H9 (cell line): ENCODE measurements around the gene FOXF2. TPM values are rescaled to one million over a fixed set of nuclear protein-coding genes. Genes with fewer than 3 reads are reported as not detected.

Source experiments
- DNase-seq: peaks from one replicate; pipeline ENCODE4 v3.0.0-alpha.2; 2017
- H2AFZ ChIP-seq: one replicate; pipeline ENCODE4 v1.6.1; 2013; ENCODE audit warnings: mild to moderate bottlenecking, low read length, control low read depth, moderate library complexity
- H2AK5ac ChIP-seq: 2 replicates; pipeline ENCODE4 v1.6.1; 2013; ENCODE audit warnings: low read length, control low read depth, mixed read lengths; ENCODE audit not compliant: insufficient read length
- H2BK120ac ChIP-seq: one replicate; pipeline ENCODE4 v1.6.1; 2013; ENCODE audit warnings: low read depth, mild to moderate bottlenecking, low read length, control low read depth, inconsistent platforms; ENCODE audit not compliant: poor library complexity, severe bottlenecking
- H2BK12ac ChIP-seq: 2 replicates; pipeline ENCODE4 v1.6.1; 2013; ENCODE audit warnings: low read length, control low read depth, mixed read lengths, low read depth; ENCODE audit not compliant: insufficient read length
- H2BK15ac ChIP-seq: 2 replicates; pipeline ENCODE4 v1.6.1; 2013; ENCODE audit warnings: low read depth, low read length, control low read depth
- H2BK20ac ChIP-seq: one replicate; pipeline ENCODE4 v1.6.1; 2013; ENCODE audit warnings: low read depth, mild to moderate bottlenecking, low read length, control low read depth, inconsistent platforms; ENCODE audit not compliant: poor library complexity, severe bottlenecking
- H2BK5ac ChIP-seq: 2 replicates; pipeline ENCODE4 v1.6.1; 2013; ENCODE audit warnings: low read length, control low read depth, mixed read lengths; ENCODE audit not compliant: insufficient read length
- H3K14ac ChIP-seq: 2 replicates; pipeline ENCODE4 v1.6.1; 2013; ENCODE audit warnings: low read length, control low read depth; ENCODE audit not compliant: insufficient read depth
- H3K18ac ChIP-seq: 2 replicates; pipeline ENCODE4 v1.6.1; 2013; ENCODE audit warnings: low read depth, mild to moderate bottlenecking, mixed read lengths, low read length, control low read depth; ENCODE audit not compliant: insufficient read length
- H3K23ac ChIP-seq: 2 replicates; pipeline ENCODE4 v1.6.1; 2013; ENCODE audit warnings: low read length, control low read depth, mixed read lengths, low read depth; ENCODE audit not compliant: insufficient read length
- H3K23me2 ChIP-seq: 2 replicates; pipeline ENCODE4 v1.6.1; 2013; ENCODE audit warnings: low read depth, mild to moderate bottlenecking, mixed read lengths, low read length, control low read depth; ENCODE audit not compliant: insufficient read length, poor library complexity, severe bottlenecking
- H3K27ac ChIP-seq: 2 replicates; pipeline ENCODE4 v1.5.1; 2013; ENCODE audit warnings: low read length, control low read depth, mixed read lengths, low read depth; ENCODE audit not compliant: insufficient read length
- H3K27me3 ChIP-seq: 2 replicates; pipeline ENCODE4 v1.6.1; 2013; ENCODE audit warnings: low read length, control low read depth, inconsistent platforms; ENCODE audit not compliant: insufficient read depth
- H3K4ac ChIP-seq: 2 replicates; pipeline ENCODE4 v1.6.1; 2013; ENCODE audit warnings: low read depth, mild to moderate bottlenecking, control low read depth, inconsistent platforms, low read length, moderate library complexity
- H3K4me1 ChIP-seq: 2 replicates; pipeline ENCODE4 v1.6.1; 2013; ENCODE audit warnings: low read length, control low read depth, inconsistent platforms; ENCODE audit not compliant: insufficient read depth
- H3K4me2 ChIP-seq: 2 replicates; pipeline ENCODE4 v1.6.1; 2013; ENCODE audit warnings: low read length, control low read depth, mixed read lengths; ENCODE audit not compliant: insufficient read length, insufficient read depth
- H3K56ac ChIP-seq: 2 replicates; pipeline ENCODE4 v1.6.1; 2013; ENCODE audit warnings: low read depth, mild to moderate bottlenecking, mixed read lengths, low read length, control low read depth; ENCODE audit not compliant: insufficient read length
- H3K79me1 ChIP-seq: 2 replicates; pipeline ENCODE4 v1.6.1; 2013; ENCODE audit warnings: low read depth, mild to moderate bottlenecking, moderate library complexity, low read length, control low read depth, inconsistent platforms; ENCODE audit not compliant: insufficient read depth, poor library complexity, severe bottlenecking
- H3K79me2 ChIP-seq: 2 replicates; pipeline ENCODE4 v1.6.1; 2013; ENCODE audit warnings: low read length, control low read depth, inconsistent platforms; ENCODE audit not compliant: insufficient read depth
- H3K9ac ChIP-seq: 2 replicates; pipeline ENCODE4 v1.6.1; 2013; ENCODE audit warnings: low read length, control low read depth, mixed read lengths; ENCODE audit not compliant: insufficient read length; ENCODE audit errors: extremely low read depth
- H3K9me3 ChIP-seq: one replicate; pipeline ENCODE4 v1.6.1; 2013; ENCODE audit warnings: low read depth, low read length, inconsistent platforms; ENCODE audit not compliant: control insufficient read depth
- H3T11ph ChIP-seq: one replicate; pipeline ENCODE4 v1.6.1; 2013; ENCODE audit warnings: mild to moderate bottlenecking, low read length, control low read depth, inconsistent platforms
- H4K20me1 ChIP-seq: one replicate; pipeline ENCODE4 v1.6.1; 2013; ENCODE audit not compliant: control insufficient read depth, insufficient read length, insufficient read depth
- H4K5ac ChIP-seq: 2 replicates; pipeline ENCODE4 v1.6.1; 2013; ENCODE audit warnings: low read depth, mild to moderate bottlenecking, mixed read lengths, low read length, control low read depth; ENCODE audit not compliant: insufficient read length
- H4K8ac ChIP-seq: replicated peaks from 2 replicates; pipeline ENCODE4 v1.6.1; 2013; ENCODE audit warnings: low read length, control low read depth, mixed read lengths, low read depth; ENCODE audit not compliant: insufficient read length
- H4K91ac ChIP-seq: 2 replicates; pipeline ENCODE4 v1.6.1; 2013; ENCODE audit warnings: low read depth, mild to moderate bottlenecking, moderate library complexity, mixed read lengths, low read length, control low read depth; ENCODE audit not compliant: insufficient read length
- H3K27ac Mint-ChIP-seq, 3 experiments: 2 replicates in 2 of 3; 3 replicates in 1 of 3; pipeline ENCODE4 v1.8.0; 2020 to 2021; ENCODE audit warnings: mixed read lengths in 3 of 3, mild to moderate bottlenecking in 1 of 3, moderate library complexity in 1 of 3
- H3K27me3 Mint-ChIP-seq: 2 replicates; pipeline ENCODE4 v1.8.0; 2021; ENCODE audit warnings: low read depth, mild to moderate bottlenecking, moderate library complexity, mixed read lengths
- H3K36me3 Mint-ChIP-seq, 3 experiments: 2 replicates in 2 of 3; 3 replicates in 1 of 3; pipeline ENCODE4 v1.8.0; 2020 to 2021; ENCODE audit warnings: low read depth in 3 of 3, mixed read lengths in 3 of 3; ENCODE audit not compliant: insufficient read depth in 1 of 3
- H3K4me1 Mint-ChIP-seq, 2 experiments: 2 replicates each; pipeline ENCODE4 v1.8.0; 2020; ENCODE audit warnings: mixed read lengths in 2 of 2
- H3K4me3 Mint-ChIP-seq, 2 experiments: 2 replicates in 1 of 2; 3 replicates in 1 of 2; pipeline ENCODE4 v1.8.0; 2020 to 2021; ENCODE audit warnings: mild to moderate bottlenecking in 2 of 2, mixed read lengths in 2 of 2, moderate library complexity in 1 of 2
- H3K9me3 Mint-ChIP-seq, 2 experiments: 2 replicates in 1 of 2; 3 replicates in 1 of 2; pipeline ENCODE4 v1.8.0; 2020; ENCODE audit warnings: mild to moderate bottlenecking in 2 of 2, mixed read lengths in 2 of 2, moderate library complexity in 1 of 2
- CTCF ChIP-seq: fragments of 200-600 bp; sonication (generic); conservative IDR thresholded peaks from 3 replicates; pipeline ENCODE4 v1.8.0; 2021; ENCODE audit warnings: antibody characterized with exemption, mild to moderate bottlenecking
- WGBS: extraction: QIAGEN DNeasy Blood & Tissue Kit; methylation state at CpG from one replicate; pipeline ENCODE4 v1.1.7; 2013; ENCODE audit warnings: missing lambda C conversion rate, low lambda C conversion rate, mixed read lengths; ENCODE audit not compliant: insufficient read length; ENCODE audit errors: extremely low coverage; 5-methylcytosine and 5-hydroxymethylcytosine counted together
- total RNA-seq: library from RNA; stranded (reverse); gene quantifications from 2 replicates; pipeline ENCODE4 v1.2.1, GENCODE V29; 2021

The FOXF2 gene
- total RNA-seq, 1 experiment from 2014 or later: not detected

DNA sequence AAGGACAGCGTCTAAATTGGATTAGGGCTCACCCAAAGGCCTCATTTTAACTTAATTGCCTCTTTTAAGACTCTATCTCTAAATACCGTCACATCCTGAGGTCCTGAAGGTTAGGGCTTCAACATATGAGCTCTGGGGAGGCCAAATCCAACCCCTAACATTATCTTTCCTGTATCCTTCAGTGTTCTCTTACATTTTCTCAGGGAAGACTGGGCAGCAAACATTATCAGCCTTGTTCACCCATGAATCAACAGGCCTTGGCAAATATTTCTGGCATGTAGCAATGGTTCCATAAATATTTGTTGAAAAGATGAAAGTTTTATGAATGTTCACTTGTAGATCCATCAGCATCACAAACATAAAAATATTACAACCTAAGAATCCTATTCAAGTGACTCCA lies 24.6 kb upstream of the FOXF2 start:
- no peaks in the 10 kb centered on the region for H3K27me3 ChIP-seq
- no peak overlapping the region for H4K5ac ChIP-seq
- H2AFZ ChIP-seq: no peak overlapping the region
- no peak overlapping the region for H3K27ac Mint-ChIP-seq
- H3K4me1 ChIP-seq: no peaks in the 10 kb centered on the region
- no peak overlapping the region for H3K27ac ChIP-seq
- H3K18ac ChIP-seq: no peak overlapping the region
- peaks cover 41% of the 10 kb centered on the region for H3K27me3 Mint-ChIP-seq
- H3K9me3 Mint-ChIP-seq: peaks cover 5 to 6% of the 10 kb centered on the region in 2 experiments
- no peak overlapping the region for H4K8ac ChIP-seq
- no peak overlapping the region for H3K56ac ChIP-seq
- no peak overlapping the region for H2BK5ac ChIP-seq
- H3K23me2 ChIP-seq: no peaks in the 10 kb centered on the region
- H2BK12ac ChIP-seq: no peak overlapping the region
- no peak overlapping the region for H3K4me3 Mint-ChIP-seq
- peaks cover 6 to 8% of the 10 kb centered on the region in 2 experiments; a peak in 3 of 4 replicates for H3K4me1 Mint-ChIP-seq
- H3K23ac ChIP-seq: no peak overlapping the region
- no peak overlapping the region for H3K9ac ChIP-seq
- H3K36me3 Mint-ChIP-seq: peaks cover 0 to 1% (median 0%) of the 10 kb centered on the region in 3 experiments; a peak in 1 of 7 replicates
- H4K91ac ChIP-seq: no peak overlapping the region
- no peaks in the 10 kb centered on the region for H3K79me2 ChIP-seq
- H2AK5ac ChIP-seq: no peak overlapping the region
- no CpG with 5 or more reads among the region's 2 CpGs for WGBS
- no peak for DNase-seq
- H3K14ac ChIP-seq: no peak overlapping the region
- H3T11ph ChIP-seq: no peak overlapping the region
- H2BK20ac ChIP-seq: no peak overlapping the region
- no peaks in the 10 kb centered on the region for H3K9me3 ChIP-seq
- no peaks in the 10 kb centered on the region for H3K79me1 ChIP-seq
- TF ChIP-seq CTCF: no peak
- no peak overlapping the region for H3K4ac ChIP-seq
- H2BK120ac ChIP-seq: no peak overlapping the region
- no peaks in the 10 kb centered on the region for H4K20me1 ChIP-seq
- H3K4me2 ChIP-seq: no peak overlapping the region
- H2BK15ac ChIP-seq: no peak overlapping the region
